HEK293 (cell line): Measurements from ENCODE around the gene TNRC6A.

Experiments used
- ZNF701 ChIP-seq: fragments of 450-650 bp; formaldehyde crosslinking; IDR thresholded peaks from 2 replicates; pipeline ENCODE4 v1.5.1; 2016; ENCODE audit warnings: missing biosample characterization, missing genetic modification characterization
- TF ChIP-seq, protein P1 (sequence below): fragments of 450-650 bp; formaldehyde crosslinking; IDR thresholded peaks from 2 replicates; pipeline ENCODE4 v1.5.1; 2016; ENCODE audit warnings: missing biosample characterization, missing genetic modification characterization

DNA sequence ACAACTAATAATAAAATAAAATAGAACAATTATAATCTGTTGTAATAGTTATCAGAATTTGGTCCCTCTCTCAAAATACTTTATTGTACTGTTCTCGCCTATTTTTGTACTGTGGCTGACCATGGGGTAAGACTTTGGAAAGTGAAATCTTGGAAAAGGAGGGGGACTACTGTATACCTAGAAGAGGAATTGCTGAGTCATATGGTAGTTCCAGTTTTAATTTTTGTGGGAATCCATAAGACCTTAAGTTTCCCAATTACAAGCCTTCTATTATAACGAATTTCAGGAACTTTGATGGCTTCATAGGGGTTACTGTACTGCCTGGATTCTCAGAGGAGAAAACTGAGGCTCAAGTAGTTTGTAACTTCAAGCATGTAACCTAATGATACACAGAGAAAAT lies 35.5 kb downstream of the TNRC6A start:
- TF ChIP-seq ZNF701 (tag by site-specific recombination): no peak
- TF ChIP-seq, protein P1, sequence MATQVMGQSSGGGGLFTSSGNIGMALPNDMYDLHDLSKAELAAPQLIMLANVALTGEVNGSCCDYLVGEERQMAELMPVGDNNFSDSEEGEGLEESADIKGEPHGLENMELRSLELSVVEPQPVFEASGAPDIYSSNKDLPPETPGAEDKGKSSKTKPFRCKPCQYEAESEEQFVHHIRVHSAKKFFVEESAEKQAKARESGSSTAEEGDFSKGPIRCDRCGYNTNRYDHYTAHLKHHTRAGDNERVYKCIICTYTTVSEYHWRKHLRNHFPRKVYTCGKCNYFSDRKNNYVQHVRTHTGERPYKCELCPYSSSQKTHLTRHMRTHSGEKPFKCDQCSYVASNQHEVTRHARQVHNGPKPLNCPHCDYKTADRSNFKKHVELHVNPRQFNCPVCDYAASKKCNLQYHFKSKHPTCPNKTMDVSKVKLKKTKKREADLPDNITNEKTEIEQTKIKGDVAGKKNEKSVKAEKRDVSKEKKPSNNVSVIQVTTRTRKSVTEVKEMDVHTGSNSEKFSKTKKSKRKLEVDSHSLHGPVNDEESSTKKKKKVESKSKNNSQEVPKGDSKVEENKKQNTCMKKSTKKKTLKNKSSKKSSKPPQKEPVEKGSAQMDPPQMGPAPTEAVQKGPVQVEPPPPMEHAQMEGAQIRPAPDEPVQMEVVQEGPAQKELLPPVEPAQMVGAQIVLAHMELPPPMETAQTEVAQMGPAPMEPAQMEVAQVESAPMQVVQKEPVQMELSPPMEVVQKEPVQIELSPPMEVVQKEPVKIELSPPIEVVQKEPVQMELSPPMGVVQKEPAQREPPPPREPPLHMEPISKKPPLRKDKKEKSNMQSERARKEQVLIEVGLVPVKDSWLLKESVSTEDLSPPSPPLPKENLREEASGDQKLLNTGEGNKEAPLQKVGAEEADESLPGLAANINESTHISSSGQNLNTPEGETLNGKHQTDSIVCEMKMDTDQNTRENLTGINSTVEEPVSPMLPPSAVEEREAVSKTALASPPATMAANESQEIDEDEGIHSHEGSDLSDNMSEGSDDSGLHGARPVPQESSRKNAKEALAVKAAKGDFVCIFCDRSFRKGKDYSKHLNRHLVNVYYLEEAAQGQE (tag by site-specific recombination): no peak
